Neural progenitor cell (in vitro differentiated cells): Measurements from ENCODE around the gene RNPEP.

Experiments
- EZH2 ChIP-seq: fragments of 200-600 bp; sonication (generic); IDR thresholded peaks from 2 replicates; pipeline ENCODE4 v1.6.1; 2017; ENCODE audit warnings: antibody characterized with exemption, mild to moderate bottlenecking, moderate library complexity
- EZH2phosphoT487 ChIP-seq: fragments of 200-600 bp; sonication (generic); IDR thresholded peaks from 2 replicates; pipeline ENCODE4 v1.6.1; 2017; ENCODE audit warnings: antibody characterized with exemption
- TF ChIP-seq, protein P1 (sequence below): fragments of 200-600 bp; sonication (generic); IDR thresholded peaks from 2 replicates; pipeline ENCODE4 v1.5.1; 2017; ENCODE audit warnings: antibody characterized with exemption, mild to moderate bottlenecking

GRCh38 chr1:202049129-202049528 is 66.7 kb downstream of the RNPEP start:
- no peak for TF ChIP-seq EZH2phosphoT487
- TF ChIP-seq, protein P1, sequence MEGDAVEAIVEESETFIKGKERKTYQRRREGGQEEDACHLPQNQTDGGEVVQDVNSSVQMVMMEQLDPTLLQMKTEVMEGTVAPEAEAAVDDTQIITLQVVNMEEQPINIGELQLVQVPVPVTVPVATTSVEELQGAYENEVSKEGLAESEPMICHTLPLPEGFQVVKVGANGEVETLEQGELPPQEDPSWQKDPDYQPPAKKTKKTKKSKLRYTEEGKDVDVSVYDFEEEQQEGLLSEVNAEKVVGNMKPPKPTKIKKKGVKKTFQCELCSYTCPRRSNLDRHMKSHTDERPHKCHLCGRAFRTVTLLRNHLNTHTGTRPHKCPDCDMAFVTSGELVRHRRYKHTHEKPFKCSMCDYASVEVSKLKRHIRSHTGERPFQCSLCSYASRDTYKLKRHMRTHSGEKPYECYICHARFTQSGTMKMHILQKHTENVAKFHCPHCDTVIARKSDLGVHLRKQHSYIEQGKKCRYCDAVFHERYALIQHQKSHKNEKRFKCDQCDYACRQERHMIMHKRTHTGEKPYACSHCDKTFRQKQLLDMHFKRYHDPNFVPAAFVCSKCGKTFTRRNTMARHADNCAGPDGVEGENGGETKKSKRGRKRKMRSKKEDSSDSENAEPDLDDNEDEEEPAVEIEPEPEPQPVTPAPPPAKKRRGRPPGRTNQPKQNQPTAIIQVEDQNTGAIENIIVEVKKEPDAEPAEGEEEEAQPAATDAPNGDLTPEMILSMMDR = no peak
- no peak for TF ChIP-seq EZH2
